ENCODE results near the gene ROBO1. TPM values are rescaled to one million over a fixed set of nuclear protein-coding genes. Genes with fewer than 3 reads are reported as not detected.
"Not testable (repeated sequence)": the region's sequence is repeated elsewhere in the genome, so short reads cannot be mapped to it uniquely, and the experiment has no call there.

ROBO1 gene
- total RNA-seq, 2 experiments from 2014 or later = not detected

DNA sequence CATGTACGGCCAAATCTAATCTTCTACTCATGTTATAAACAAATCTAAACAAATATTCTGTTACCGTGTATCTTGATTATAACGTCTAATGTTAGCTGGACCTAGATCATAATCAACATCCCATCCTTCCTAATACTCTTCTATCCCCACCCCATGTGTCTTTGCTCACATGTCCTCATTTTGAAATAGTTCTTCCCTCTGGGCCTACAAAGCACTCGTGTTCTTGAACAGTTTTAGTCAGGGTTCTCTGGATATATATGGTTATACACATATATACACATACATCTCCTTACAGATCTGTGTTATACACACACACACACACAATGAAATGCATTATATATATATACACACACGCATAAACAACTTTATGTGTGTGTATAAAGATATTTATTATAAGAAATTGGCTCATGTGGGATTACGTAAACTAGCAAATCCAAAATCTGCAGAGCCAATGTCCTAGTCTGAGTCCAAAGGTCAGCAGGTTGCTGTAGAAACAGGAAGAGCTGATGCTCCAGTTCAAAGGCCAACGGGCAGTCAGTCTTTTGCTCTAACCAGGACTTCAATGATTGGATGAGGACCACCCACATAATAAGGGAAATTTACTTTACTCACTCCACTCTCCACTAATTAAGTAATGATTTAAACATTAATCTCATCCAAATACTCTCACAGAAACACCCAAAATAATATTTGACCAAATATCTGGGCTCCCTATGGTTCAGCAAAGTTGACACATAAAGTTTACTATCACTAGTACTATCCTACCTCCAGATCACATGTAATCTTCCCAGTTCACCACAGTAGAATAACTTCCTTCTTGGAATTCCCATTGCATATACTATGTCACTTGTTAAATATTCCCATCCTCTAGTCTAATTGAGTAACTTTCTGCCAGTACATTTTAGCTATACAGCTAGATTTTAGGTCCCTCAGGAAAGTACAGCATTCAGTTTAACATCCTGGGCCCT is 450.0 kb downstream of the ROBO1 start:
- Mint-ChIP-seq H3K27me3 (no peaks in the 10 kb centered on the region), H3K36me3 (ENCODE audit: low read depth) (no peaks in the 10 kb centered on the region), H3K27ac (no peak overlapping the region), H3K4me1 (no peaks in the 10 kb centered on the region), H3K4me3 (no peak overlapping the region), H3K9me3 (peaks cover 3% of the 10 kb centered on the region)
- DNase-seq = no peak
- ChIA-PET POLR2A (no interaction called here), CTCF (no interaction called here)

GRCh38 chr3:79314962-79315361 is 452.8 kb downstream of the ROBO1 start:
- H3K27ac Mint-ChIP-seq = no peak overlapping the region
- CTCF ChIA-PET = no interaction called here

GRCh38 chr3:79314544-79314943 is 453.3 kb downstream of the ROBO1 start:
- H3K4me1 Mint-ChIP-seq = no peaks in the 10 kb centered on the region
- H3K9me3 Mint-ChIP-seq = peaks cover 3% of the 10 kb centered on the region
- H3K27ac Mint-ChIP-seq = no peak overlapping the region
- H3K36me3 Mint-ChIP-seq (ENCODE audit: low read depth) = no peaks in the 10 kb centered on the region
- ChIA-PET CTCF (no interaction called here), POLR2A (no interaction called here)
- DNase-seq = no peak
- no peak overlapping the region for H3K4me3 Mint-ChIP-seq
- no peaks in the 10 kb centered on the region for H3K27me3 Mint-ChIP-seq

More at GRCh38 chr3:79314962-79315361, 452.8 kb downstream of the ROBO1 start:
- Mint-ChIP-seq H3K4me1 (no peaks in the 10 kb centered on the region), H3K9me3 (peaks cover 3% of the 10 kb centered on the region), H3K27me3 (no peaks in the 10 kb centered on the region), H3K4me3 (no peak overlapping the region), H3K36me3 (ENCODE audit: low read depth) (no peaks in the 10 kb centered on the region)
- POLR2A ChIA-PET = no interaction called here
- no peak for DNase-seq

DNA sequence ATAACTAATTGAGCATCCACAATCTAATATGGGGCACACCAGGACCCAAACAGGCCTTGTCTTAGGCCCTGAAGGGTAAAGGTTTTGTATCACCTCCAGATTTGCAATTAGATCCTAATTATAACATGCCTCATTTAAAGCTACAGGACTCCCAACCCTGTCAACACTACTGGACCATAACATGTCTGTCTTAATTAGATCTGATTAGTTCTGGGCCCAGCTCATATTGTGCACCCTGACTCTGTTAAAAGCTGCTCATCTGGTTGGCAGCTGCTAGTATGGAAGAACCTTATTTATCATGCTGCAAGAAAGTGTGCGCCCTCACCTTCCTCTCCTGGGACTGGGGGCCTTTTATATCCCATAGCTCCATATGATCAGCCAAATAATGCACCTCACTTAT is 457.8 kb downstream of the ROBO1 start:
- DNase-seq = no peak
- H3K9me3 Mint-ChIP-seq = peaks cover 3% of the 10 kb centered on the region
- H3K27me3 Mint-ChIP-seq = no peaks in the 10 kb centered on the region
- H3K4me3 Mint-ChIP-seq = no peak overlapping the region
- no peaks in the 10 kb centered on the region for H3K36me3 Mint-ChIP-seq (ENCODE audit: low read depth)
- no peaks in the 10 kb centered on the region for H3K4me1 Mint-ChIP-seq
- H3K27ac Mint-ChIP-seq = no peak overlapping the region
- ChIA-PET CTCF (no interaction called here), POLR2A (no interaction called here)

DNA sequence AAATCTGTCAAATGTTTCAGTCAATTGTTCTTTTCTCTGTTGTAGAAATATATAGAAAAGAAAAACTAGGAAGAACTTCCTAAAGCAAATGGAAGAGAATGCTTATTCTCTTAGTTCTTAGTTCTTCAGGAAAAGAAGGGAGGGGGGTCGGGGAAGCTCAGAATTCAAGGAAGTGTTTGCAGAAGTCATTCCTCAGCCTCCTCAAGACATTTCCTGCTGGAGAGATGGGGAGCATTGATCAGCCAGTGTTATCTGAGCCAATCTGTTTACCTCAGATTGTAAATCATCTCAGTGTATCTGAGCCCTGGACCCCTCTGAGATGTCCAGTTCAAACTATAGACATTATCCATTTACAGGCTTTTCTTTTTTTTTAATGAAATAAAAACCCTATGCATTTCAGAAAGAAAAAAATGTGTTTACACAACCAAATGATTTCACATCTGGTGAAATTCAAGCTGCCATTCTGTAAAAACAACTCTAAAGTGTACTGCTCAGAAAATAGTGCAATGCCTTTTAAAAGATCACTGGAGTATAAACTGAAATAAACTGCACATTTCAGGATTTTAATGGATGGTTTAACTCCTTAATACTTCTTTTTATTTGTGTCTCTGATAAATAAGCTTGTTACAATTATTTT is 460.7 kb downstream of the ROBO1 start:
- no peak for DNase-seq

DNA sequence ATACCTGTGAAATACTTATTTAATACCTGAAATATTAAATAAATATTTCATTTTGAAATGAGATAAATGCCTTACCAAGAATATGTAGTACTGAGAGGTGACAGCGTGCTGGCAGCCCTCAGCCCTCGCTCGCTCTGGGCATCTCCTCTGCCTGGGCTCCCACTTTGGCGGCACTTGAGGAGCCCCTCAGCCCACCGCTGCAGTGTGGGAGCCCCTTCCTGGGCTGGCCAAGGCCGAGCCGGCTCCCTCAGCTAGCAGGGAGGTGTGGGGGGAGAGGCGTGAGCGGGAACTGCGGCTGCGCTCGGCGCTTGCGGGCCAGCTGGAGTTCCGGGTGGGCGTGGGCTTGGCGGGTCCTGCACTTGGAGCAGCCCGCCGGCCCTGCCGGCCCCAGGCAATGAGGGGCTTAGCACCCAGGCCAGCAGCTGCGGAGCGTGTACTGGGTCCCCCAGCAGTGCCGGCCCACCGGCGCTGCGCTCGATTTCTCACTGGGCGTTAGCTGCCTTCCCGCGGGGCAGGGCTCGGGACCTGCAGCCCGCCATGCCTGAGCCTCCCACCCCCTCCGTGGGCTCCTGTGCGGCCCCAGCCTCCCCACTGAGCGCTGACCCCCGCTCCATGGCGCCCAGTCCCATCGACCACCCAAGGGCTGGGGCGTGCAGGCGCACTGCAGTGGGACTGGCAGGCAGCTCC is 467.7 kb downstream of the ROBO1 start:
- H3K4me1 Mint-ChIP-seq; H3K27me3 Mint-ChIP-seq; CTCF ChIA-PET; H3K27ac Mint-ChIP-seq; POLR2A ChIA-PET; H3K4me3 Mint-ChIP-seq; DNase-seq; H3K9me3 Mint-ChIP-seq; H3K36me3 Mint-ChIP-seq (ENCODE audit: low read depth): not testable (repeated sequence)

More for the DNA sequence above, 460.7 kb downstream of the ROBO1 start:
- ChIA-PET POLR2A (no interaction called here), CTCF (no interaction called here)
- Mint-ChIP-seq H3K27me3 (no peaks in the 10 kb centered on the region), H3K36me3 (ENCODE audit: low read depth) (no peaks in the 10 kb centered on the region), H3K9me3 (peaks cover 2% of the 10 kb centered on the region), H3K4me1 (no peaks in the 10 kb centered on the region), H3K4me3 (no peak overlapping the region), H3K27ac (no peak overlapping the region)

DNA sequence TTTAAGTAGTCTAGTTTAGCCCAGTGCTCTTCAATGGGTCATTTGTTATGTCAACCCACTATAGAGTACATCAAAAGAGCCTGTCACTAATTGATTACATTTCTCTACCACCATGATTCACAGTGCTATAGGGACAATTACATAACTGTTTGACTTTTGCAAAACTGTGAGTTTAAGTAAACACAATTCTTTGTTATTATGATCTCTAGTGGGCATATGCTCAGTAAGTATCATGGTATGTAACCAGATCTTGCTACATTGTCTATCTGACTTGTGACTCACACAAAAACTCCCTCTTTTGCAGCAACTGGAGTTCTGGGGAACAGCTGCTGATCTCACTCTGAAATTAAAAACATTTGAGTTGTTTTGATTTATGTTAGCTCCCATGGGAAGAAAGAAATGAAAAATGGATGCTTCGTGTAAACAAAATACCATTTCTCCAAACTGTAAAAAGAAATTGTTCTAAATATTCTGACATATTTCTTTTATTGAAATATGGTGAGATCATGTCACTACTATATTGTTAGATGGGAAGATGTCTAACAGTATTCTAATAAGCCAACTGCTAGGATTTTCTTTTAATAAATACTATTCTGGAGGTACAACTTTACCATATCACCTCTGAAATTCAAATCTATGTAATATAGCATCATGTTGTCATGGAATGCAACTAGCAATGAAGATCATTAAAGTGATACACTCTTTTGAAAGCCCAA is 470.4 kb downstream of the ROBO1 start:
- Mint-ChIP-seq H3K4me3 (no peak overlapping the region), H3K9me3 (peaks cover 13% of the 10 kb centered on the region), H3K27me3 (no peaks in the 10 kb centered on the region), H3K4me1 (no peaks in the 10 kb centered on the region), H3K27ac (no peak overlapping the region), H3K36me3 (ENCODE audit: low read depth) (no peaks in the 10 kb centered on the region)
- ChIA-PET CTCF (no interaction called here), POLR2A (no interaction called here)
- no peak for DNase-seq

DNA sequence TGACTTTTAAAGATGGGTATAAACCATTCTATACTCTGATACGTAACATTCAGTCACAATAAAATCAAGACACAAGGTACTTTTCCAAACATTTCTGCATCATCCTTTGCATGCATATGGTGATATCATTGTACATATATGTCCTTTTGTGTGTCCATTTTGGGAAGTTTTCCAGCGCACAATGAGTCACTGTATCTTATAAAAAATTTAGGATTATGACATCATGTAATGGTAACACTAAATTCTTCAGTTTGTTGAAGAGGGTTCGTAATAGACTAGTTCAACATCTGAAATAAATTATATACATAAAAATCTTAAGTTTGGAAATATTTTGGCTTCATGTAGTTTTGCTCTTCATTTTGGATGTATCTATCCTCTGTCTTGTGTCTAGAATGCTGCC is 480.9 kb downstream of the ROBO1 start:
- peaks cover 9% of the 10 kb centered on the region for H3K9me3 Mint-ChIP-seq
- H3K27ac Mint-ChIP-seq = no peak overlapping the region
- CTCF ChIA-PET = no interaction called here
- no peaks in the 10 kb centered on the region for H3K27me3 Mint-ChIP-seq
- no peak overlapping the region for H3K4me3 Mint-ChIP-seq
- H3K4me1 Mint-ChIP-seq = no peaks in the 10 kb centered on the region
- POLR2A ChIA-PET = no interaction called here
- DNase-seq = no peak
- H3K36me3 Mint-ChIP-seq (ENCODE audit: low read depth) = no peaks in the 10 kb centered on the region

- Mint-ChIP-seq H3K9me3 (peaks cover 8% of the 10 kb centered on the region), H3K27ac (no peak overlapping the region)
- CTCF ChIA-PET = no interaction called here
Observed at GRCh38 chr3:79285871-79286270, 481.9 kb downstream of the ROBO1 start.

GRCh38 chr3:79285380-79285779 is 482.4 kb downstream of the ROBO1 start:
- no peaks in the 10 kb centered on the region for H3K4me1 Mint-ChIP-seq
- peaks cover 8% of the 10 kb centered on the region for H3K9me3 Mint-ChIP-seq
- DNase-seq = no peak
- no peaks in the 10 kb centered on the region for H3K27me3 Mint-ChIP-seq
- H3K4me3 Mint-ChIP-seq = no peak overlapping the region
- ChIA-PET CTCF (no interaction called here), POLR2A (no interaction called here)
- H3K27ac Mint-ChIP-seq = no peak overlapping the region
- H3K36me3 Mint-ChIP-seq (ENCODE audit: low read depth) = no peaks in the 10 kb centered on the region

More at GRCh38 chr3:79285871-79286270, 481.9 kb downstream of the ROBO1 start:
- no peaks in the 10 kb centered on the region for H3K27me3 Mint-ChIP-seq
- H3K4me1 Mint-ChIP-seq = no peaks in the 10 kb centered on the region
- H3K4me3 Mint-ChIP-seq = no peak overlapping the region
- POLR2A ChIA-PET = no interaction called here
- DNase-seq = no peak
- H3K36me3 Mint-ChIP-seq (ENCODE audit: low read depth) = no peaks in the 10 kb centered on the region

DNA sequence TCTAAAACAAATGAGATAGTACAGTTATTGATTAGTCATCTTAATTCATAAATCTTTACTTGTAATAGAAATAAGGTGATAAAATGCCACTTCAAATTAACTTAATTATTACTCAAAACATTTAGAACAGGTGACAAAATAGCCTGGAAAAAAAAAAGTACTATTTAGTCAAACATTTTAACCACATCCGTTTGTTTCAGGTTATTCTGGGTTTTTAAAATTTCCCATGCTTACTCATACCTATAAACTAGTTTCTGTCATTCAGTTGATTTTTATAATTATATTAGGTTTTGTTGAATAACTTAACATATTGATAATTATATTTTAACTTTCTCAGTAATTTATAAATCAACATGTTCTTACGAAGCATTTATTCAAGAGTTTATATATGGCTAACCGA is 483.0 kb downstream of the ROBO1 start:
- Mint-ChIP-seq H3K27me3 (no peaks in the 10 kb centered on the region), H3K27ac (no peak overlapping the region), H3K4me3 (no peak overlapping the region), H3K36me3 (ENCODE audit: low read depth) (no peaks in the 10 kb centered on the region), H3K9me3 (peaks cover 7% of the 10 kb centered on the region), H3K4me1 (no peaks in the 10 kb centered on the region)
- CTCF ChIA-PET = no interaction called here
- DNase-seq = no peak
- POLR2A ChIA-PET = no interaction called here

DNA sequence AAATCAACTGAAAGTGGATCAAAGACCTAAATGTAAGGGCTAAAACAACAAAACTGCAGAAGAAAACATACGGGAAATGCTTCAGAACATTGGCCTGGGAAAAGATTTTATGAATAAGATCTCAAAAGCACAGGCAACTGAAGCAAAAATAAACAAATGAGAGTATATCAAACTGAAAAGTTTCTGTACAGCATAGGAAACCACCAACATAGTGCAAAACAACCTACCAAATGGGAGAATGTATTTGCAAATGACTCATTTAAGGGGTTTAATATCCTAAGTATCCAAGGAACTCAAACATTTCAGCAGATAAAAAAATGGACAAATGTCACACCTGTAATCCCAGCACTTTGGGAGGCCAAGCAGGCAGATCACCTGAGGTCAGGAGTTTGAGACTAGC is 489.1 kb downstream of the ROBO1 start:
- H3K9me3 Mint-ChIP-seq = peaks cover 13% of the 10 kb centered on the region
- no peaks in the 10 kb centered on the region for H3K36me3 Mint-ChIP-seq (ENCODE audit: low read depth)
- no peak overlapping the region for H3K4me3 Mint-ChIP-seq
- POLR2A ChIA-PET = no interaction called here
- H3K4me1 Mint-ChIP-seq = no peaks in the 10 kb centered on the region
- no peak overlapping the region for H3K27ac Mint-ChIP-seq
- CTCF ChIA-PET = no interaction called here
- no peak for DNase-seq
- no peaks in the 10 kb centered on the region for H3K27me3 Mint-ChIP-seq

GRCh38 chr3:79268422-79268821 is 499.4 kb downstream of the ROBO1 start:
- no peaks in the 10 kb centered on the region for H3K4me1 Mint-ChIP-seq
- H3K36me3 Mint-ChIP-seq (ENCODE audit: low read depth) = no peaks in the 10 kb centered on the region
- no peak overlapping the region for H3K27ac Mint-ChIP-seq
- no peaks in the 10 kb centered on the region for H3K27me3 Mint-ChIP-seq
- H3K9me3 Mint-ChIP-seq = peaks cover 7% of the 10 kb centered on the region
- DNase-seq = no peak
- ChIA-PET CTCF (no interaction called here), POLR2A (no interaction called here)
- no peak overlapping the region for H3K4me3 Mint-ChIP-seq

All from activated CD4-positive, alpha-beta memory T cell treated with anti-CD3 and anti-CD28 coated beads, Interleukin-2, amount 10 ng/mL, durations not matched to agents 7 days and 5 days (primary cell).